HepG2 (cell line): ENCODE results near the gene ARL10. TPM values are rescaled to one million over a fixed set of nuclear protein-coding genes. Genes with fewer than 3 reads are reported as not detected.

Experiments used
- ATAC-seq: fragments of 200-7000 bp; cut with Tn5 transposase; 3 replicates; pipeline ENCODE4 v1.9.1; 2020; ENCODE audit warnings: mild to moderate bottlenecking, moderate library complexity
- BruUV-seq: library from RNA; stranded (reverse); fragments of 400-500 nt; replicated peaks from 2 replicates; lab custom pipeline; 2021; lab: Mats Ljungman, UMichigan
- CTCF ChIA-PET: fragments of 300-600 bp; formaldehyde crosslinking; extraction: SDS; loops from one replicate; lab custom pipeline; 2021; ENCODE audit warnings: low total read pairs, inconsistent platforms, low intra/inter-chr PET ratio; lab: Yijun Ruan, JAX
- POLR2A ChIA-PET: fragments of 350-600 bp; sonication (Branson Sonifier 250); formaldehyde crosslinking; loops from one replicate; lab custom pipeline; 2020; ENCODE audit warnings: antibody characterized with exemption, inconsistent platforms; lab: Yijun Ruan, JAX
- DNase-seq: peaks from one replicate; pipeline ENCODE4 v3.0.0-alpha.2; 2015; ENCODE audit warnings: low spot score
- FAIRE-seq: peaks from 3 replicates; lab custom pipeline; 2011; peaks lifted over from hg19 to GRCh38; lab: Jason Lieb, UNC
- H2AFZ ChIP-seq: one replicate; pipeline ENCODE4 v1.6.1; 2011; ENCODE audit warnings: low read length, inconsistent platforms
- H3K27ac ChIP-seq: fragments of 300-600 bp; 3 replicates; pipeline ENCODE4 v1.8.0; 2011; ENCODE audit warnings: mixed run types, mild to moderate bottlenecking, mixed read lengths, low read length, inconsistent platforms; ENCODE audit not compliant: insufficient read depth; ENCODE audit errors: extremely low read length
- H3K27me3 ChIP-seq, 2 experiments: fragments of 200-600 bp in 1 of 2; 2 replicates in 1 of 2; 3 replicates in 1 of 2; pipeline versions ENCODE4 v1.6.0 to v1.8.0; 2011; ENCODE audit warnings: low read length in 2 of 2, mild to moderate bottlenecking in 2 of 2, moderate library complexity in 2 of 2, inconsistent platforms in 1 of 2; ENCODE audit not compliant: insufficient read depth in 2 of 2, control insufficient read depth in 1 of 2
- H3K36me3 ChIP-seq, 2 experiments: fragments of 200-600 bp in 1 of 2; replicated peaks in 1 of 2; 2 replicates in 1 of 2; 3 replicates in 1 of 2; pipeline versions ENCODE4 v1.5.1 to v1.8.0; 2011; ENCODE audit warnings: low read length in 2 of 2, inconsistent platforms in 1 of 2; ENCODE audit not compliant: insufficient read depth in 2 of 2, control insufficient read depth in 1 of 2
- H3K4me1 ChIP-seq: 2 replicates; pipeline ENCODE4 v1.5.1; 2012; ENCODE audit warnings: low read length, inconsistent platforms; ENCODE audit not compliant: insufficient read depth
- H3K4me2 ChIP-seq: 2 replicates; pipeline ENCODE4 v1.6.0; 2011; ENCODE audit warnings: low read depth, low read length, inconsistent platforms
- H3K4me3 ChIP-seq, 3 experiments: fragments of 200-600 bp in 1 of 3; sonication (generic), shearing (Covaris generic) in 1 of 3; replicated peaks in 1 of 3; 2 replicates each; pipeline ENCODE4 v1.5.1; 2011 to 2016; ENCODE audit warnings: low read length in 3 of 3, inconsistent platforms in 2 of 3, low read depth in 2 of 3, mild to moderate bottlenecking in 2 of 3, control low read depth in 1 of 3, mixed read lengths in 1 of 3; ENCODE audit not compliant: insufficient read depth in 1 of 3
- H3K79me2 ChIP-seq: one replicate; pipeline ENCODE4 v1.6.1; 2011; ENCODE audit warnings: low read length, inconsistent platforms; ENCODE audit not compliant: insufficient read depth
- H3K9ac ChIP-seq: 2 replicates; pipeline ENCODE4 v1.6.0; 2011; ENCODE audit warnings: mild to moderate bottlenecking, low read depth, low read length, inconsistent platforms; ENCODE audit not compliant: insufficient read depth
- H3K9me3 ChIP-seq: 2 replicates; pipeline ENCODE4 v1.5.1; 2012; ENCODE audit warnings: mild to moderate bottlenecking, low read length
- H4K20me1 ChIP-seq: 2 replicates; pipeline ENCODE4 v1.6.0; 2011; ENCODE audit warnings: inconsistent platforms, mild to moderate bottlenecking, low read length, moderate library complexity; ENCODE audit not compliant: insufficient read depth
- BRD4 ChIP-seq: sonication (generic); formaldehyde crosslinking; IDR thresholded peaks from 2 replicates; pipeline ENCODE4 v1.4.0; 2020; ENCODE audit warnings: missing genetic modification reagents
- ERF ChIP-seq: IDR thresholded peaks from 2 replicates; pipeline ENCODE4 v1.6.1; 2018; ENCODE audit warnings: missing biosample characterization, missing genetic modification reagents
- FOXO1 ChIP-seq: sonication (generic); formaldehyde crosslinking; IDR thresholded peaks from 2 replicates; pipeline ENCODE4 v1.4.0; 2020; ENCODE audit warnings: missing genetic modification reagents
- GATA4 ChIP-seq: sonication (generic); IDR thresholded peaks from 2 replicates; pipeline ENCODE4 v1.6.1; 2016; ENCODE audit warnings: antibody characterized with exemption, low read depth, borderline replicate concordance
- GMEB2 ChIP-seq: IDR thresholded peaks from 2 replicates; pipeline ENCODE4 v1.6.1; 2016; ENCODE audit warnings: missing biosample characterization, missing genetic modification reagents, low read depth
- HNF1A ChIP-seq, 2 experiments: sonication (generic) in 1 of 2; formaldehyde crosslinking in 1 of 2; IDR thresholded peaks; 2 replicates each; pipeline versions ENCODE4 v1.4.0 to v1.6.1; 2016 to 2020; ENCODE audit warnings: borderline replicate concordance in 1 of 2, low read depth in 1 of 2, mild to moderate bottlenecking in 1 of 2, missing genetic modification reagents in 1 of 2
- KLF16 ChIP-seq, 2 experiments: sonication (generic) in 1 of 2; formaldehyde crosslinking in 1 of 2; IDR thresholded peaks; 2 replicates each; pipeline versions ENCODE4 v1.6.1 to v1.8.0; 2016 to 2023; ENCODE audit warnings: missing genetic modification reagents in 2 of 2, missing compliant biosample characterization in 1 of 2
- YEATS4 ChIP-seq: sonication (generic); formaldehyde crosslinking; IDR thresholded peaks from 2 replicates; pipeline ENCODE4 v1.4.0; 2020; ENCODE audit warnings: missing genetic modification reagents, borderline replicate concordance
- ZNF282 ChIP-seq: fragments of 450-650 bp; IDR thresholded peaks from 2 replicates; pipeline ENCODE4 v1.6.1; 2018; ENCODE audit not compliant: partially characterized antibody
- ZNF703 ChIP-seq: sonication (generic); formaldehyde crosslinking; IDR thresholded peaks from 2 replicates; pipeline ENCODE4 v1.5.1; 2020; ENCODE audit warnings: missing genetic modification reagents, mild to moderate bottlenecking, moderate library complexity, borderline replicate concordance
- ZNF747 ChIP-seq: sonication (generic); formaldehyde crosslinking; IDR thresholded peaks from 2 replicates; pipeline ENCODE4 v1.8.1; 2023; ENCODE audit warnings: missing genetic modification reagents, mild to moderate bottlenecking, borderline replicate concordance
- ZSCAN9 ChIP-seq: IDR thresholded peaks from 2 replicates; pipeline ENCODE4 v1.6.1; 2016; ENCODE audit warnings: borderline replicate concordance
- WGBS: methylation state at CpG from one replicate; pipeline ENCODE4 v1.1.6; 2017; ENCODE audit warnings: low lambda C conversion rate; 5-methylcytosine and 5-hydroxymethylcytosine counted together
- in situ Hi-C: cut with HindIII; loops from 2 replicates; pipeline ENCODE4 v1.10.0; 2017; ENCODE audit warnings: low pct_unique_long_range_greater_than_20kb; ENCODE audit not compliant: extremely low pct_ligation_motif_present
- intact Hi-C: fragments of 100-400 bp; cut with micrococcal nuclease; formaldehyde crosslinking; loops from one replicate; pipeline ENCODE4 v1.10.0; 2022; ENCODE audit not compliant: unreplicated experiment
- polyA plus RNA-seq, 8 experiments: library from polyadenylated mRNA; depleted of rRNA in 3 of 8; stranded (reverse) in 7 of 8; unstranded in 1 of 8; fragments of >200 nt; fragmentation: Illumina TruSeq in 4 of 8; extraction: Trizol in 4 of 8; gene quantifications; 2 replicates each; pipeline versions ENCODE4 v1.2.1 to v1.2.3, GENCODE V29; 2011 to 2016; ENCODE audit warnings: low read depth in 4 of 8, missing spikeins in 1 of 8, mixed read lengths in 1 of 8; ENCODE audit not compliant: insufficient read depth in 1 of 8
- total RNA-seq, 5 experiments: library from RNA; depleted of rRNA; stranded (reverse); fragments of >200 nt; fragmentation: Illumina TruSeq; extraction: Trizol; gene quantifications; 2 replicates each; pipeline ENCODE4 v1.2.3, GENCODE V29; 2016; ENCODE audit warnings: low read depth in 1 of 5

The ARL10 gene
- total and polyA plus RNA-seq, 2 of the 13 experiments (the other 11 are each of a cell fraction or from before 2014, with no cell fraction given) = 0.18 to 0.50 TPM

GRCh38 chr5:176373100-176373818 is 8.0 kb downstream of the ARL10 start:
- no peaks in the 10 kb centered on the region for H3K79me2 ChIP-seq
- TF ChIP-seq FOXO1 (CRISPR knock-in tag) (no peak), KLF16 (CRISPR knock-in tag; IDR thresholded peaks at IDR 0.05) (no peak), ZNF703 (CRISPR knock-in tag) (no peak), ZSCAN9 (CRISPR knock-in tag) (no peak), HNF1A (IDR thresholded peaks at IDR 0.05; ENCODE audit: low read depth) (no peak), HNF1A (CRISPR knock-in tag; IDR thresholded peaks at IDR 0.05; ENCODE audit: borderline replicate concordance) (no peak), GMEB2 (CRISPR knock-in tag) (no peak), ERF (CRISPR knock-in tag) (no peak), BRD4 (CRISPR knock-in tag) (no peak), ZNF282 (no peak), GATA4 (no peak), ZNF747 (no peak), YEATS4 (CRISPR knock-in tag) (no peak)
- TF ChIP-seq, all 625 proteins: peak for 0
- no peaks in the 10 kb centered on the region for H4K20me1 ChIP-seq
- no peak overlapping the region for H3K27ac ChIP-seq
- FAIRE-seq (no peak), ATAC-seq (no peak), DNase-seq (no peak)
- 78% methylated on average over 7 of the region's 7 CpGs for WGBS
- CTCF ChIA-PET = no interaction called here
- H2AFZ ChIP-seq = no peak overlapping the region
- in situ Hi-C loops (no loop called here), intact Hi-C loops (no loop called here)
- H3K9ac ChIP-seq = no peak overlapping the region
- POLR2A ChIA-PET = interaction anchor here (1.5 to 2.7 kb wide), 2 partner anchors 12 to 15 kb away, joined by 9 to 37 read pairs; partner anchors contain the start of genes HIGD2A, KIAA1191 and NOP16
- no peak overlapping the region for H3K4me3 ChIP-seq
- H3K9me3 ChIP-seq = no peaks in the 10 kb centered on the region
- peaks cover 37% of the 10 kb centered on the region for H3K4me1 ChIP-seq
- H3K36me3 ChIP-seq = no peaks in the 10 kb centered on the region
- H3K4me2 ChIP-seq = 0 out of 2 replicates have a peak overlapping the region, but pooled peaks have one; percentile 3
- no peaks in the 10 kb centered on the region for H3K27me3 ChIP-seq
- no TSS peak for BruUV-seq
